Thoracic aorta (tissue), 2 donors: ENCODE results near the gene TLCD4. TPM values are rescaled to one million over a fixed set of nuclear protein-coding genes. Genes with fewer than 3 reads are reported as not detected.

Experiments used
- ATAC-seq: fragments of 150-250 bp; one replicate; pipeline ENCODE4 v1.8.0; 2017; ENCODE audit warnings: low read depth; ENCODE audit not compliant: insufficient number of reproducible peaks, low FRiP score
- DNase-seq: peaks from one replicate; pipeline ENCODE4 v3.0.0-alpha.2; 2020; ENCODE audit warnings: low spot score
- H3K27ac ChIP-seq, 2 donors: fragments of 200-600 bp; sonication (generic); 1 replicate in 1 of 2; 2 replicates in 1 of 2; pipeline ENCODE4 v1.5.1; 2016; ENCODE audit warnings: mild to moderate bottlenecking in 2 of 2, moderate library complexity in 2 of 2
- H3K27me3 ChIP-seq: fragments of 200-600 bp; sonication (generic); replicated peaks from 2 replicates; pipeline ENCODE4 v1.6.0; 2016; ENCODE audit warnings: mild to moderate bottlenecking; ENCODE audit not compliant: insufficient read depth
- H3K36me3 ChIP-seq: fragments of 200-600 bp; sonication (generic); one replicate; pipeline ENCODE4 v1.5.1; 2016
- H3K4me1 ChIP-seq, 2 donors: fragments of 200-600 bp; sonication (generic); 1 replicate in 1 of 2; 2 replicates in 1 of 2; pipeline versions ENCODE4 v1.5.1 to v1.6.0; 2016; ENCODE audit warnings: low read depth in 2 of 2, mild to moderate bottlenecking in 1 of 2; ENCODE audit not compliant: control insufficient read depth in 1 of 2
- H3K4me3 ChIP-seq: fragments of 200-600 bp; sonication (generic); 2 replicates; pipeline ENCODE4 v1.5.1; 2016; ENCODE audit warnings: mild to moderate bottlenecking
- H3K9me3 ChIP-seq: fragments of 200-600 bp; sonication (generic); 2 replicates; pipeline ENCODE4 v1.5.1; 2016
- CTCF ChIP-seq: fragments of 200-600 bp; sonication (generic); IDR thresholded peaks from one replicate; pipeline ENCODE4 v1.5.1; 2019; ENCODE audit warnings: antibody characterized with exemption
- total RNA-seq, 2 donors: library from RNA; depleted of rRNA; stranded (reverse); fragments of >200 nt; gene quantifications; one replicate each; pipeline versions ENCODE4 v1.1.0 to v1.2.3, GENCODE V29; 2016

Gene TLCD4
- total RNA-seq, 2 donors from 2014 or later, result 8.0 to 9.9 TPM

- Histone ChIP-seq H3K36me3 (no peaks in the 10 kb centered on the region), H3K27me3 (no peaks in the 10 kb centered on the region), H3K4me1 (peaks cover 0 to 24% of the 10 kb centered on the region in 2 donors), H3K9me3 (no peaks in the 10 kb centered on the region), H3K27ac (no peak overlapping the region), H3K4me3 (no peak overlapping the region)
- no peak for TF ChIP-seq CTCF
- ATAC-seq, result no peak
- DNase-seq, result no peak
Measured at GRCh38 chr1:95119273-95119672, 2.1 kb downstream of the TLCD4 start.

- Histone ChIP-seq H3K4me3 (no peak overlapping the region), H3K27me3 (no peaks in the 10 kb centered on the region), H3K27ac (no peak overlapping the region), H3K9me3 (no peaks in the 10 kb centered on the region), H3K36me3 (no peaks in the 10 kb centered on the region), H3K4me1 (peaks cover 0 to 20% of the 10 kb centered on the region in 2 donors)
- DNase-seq (no peak), ATAC-seq (no peak)
- TF ChIP-seq CTCF, result no peak
Measured at GRCh38 chr1:95122151-95122697, 5.1 kb downstream of the TLCD4 start.

- Histone ChIP-seq H3K27ac (no peak overlapping the region), H3K9me3 (no peaks in the 10 kb centered on the region), H3K4me3 (no peak overlapping the region), H3K36me3 (no peaks in the 10 kb centered on the region), H3K27me3 (no peaks in the 10 kb centered on the region), H3K4me1 (peaks cover 0 to 6% of the 10 kb centered on the region in 2 donors)
- ATAC-seq, result no peak
- no peak for DNase-seq
- TF ChIP-seq CTCF, result no peak
Measured at GRCh38 chr1:95124342-95124741, 7.2 kb downstream of the TLCD4 start.

GRCh38 chr1:95126366-95126765, 9.2 kb downstream of the TLCD4 start:
- H3K36me3 ChIP-seq, result no peaks in the 10 kb centered on the region
- H3K27me3 ChIP-seq, result no peaks in the 10 kb centered on the region
- no peak for DNase-seq
- no peak overlapping the region for H3K27ac ChIP-seq
- no peaks in the 10 kb centered on the region for H3K9me3 ChIP-seq
- no peak for ATAC-seq
- H3K4me3 ChIP-seq, result no peak overlapping the region
- TF ChIP-seq CTCF, result no peak
- no peaks in the 10 kb centered on the region for H3K4me1 ChIP-seq

- Histone ChIP-seq H3K9me3 (no peaks in the 10 kb centered on the region), H3K4me1 (no peaks in the 10 kb centered on the region), H3K27ac (no peak overlapping the region), H3K4me3 (no peak overlapping the region), H3K36me3 (no peaks in the 10 kb centered on the region), H3K27me3 (no peaks in the 10 kb centered on the region)
- DNase-seq (no peak), ATAC-seq (no peak)
- no peak for TF ChIP-seq CTCF
Measured at GRCh38 chr1:95126846-95127245, 9.7 kb downstream of the TLCD4 start.
